H9 (cell line): Measurements from ENCODE around the gene CCR8. TPM values are rescaled to one million over a fixed set of nuclear protein-coding genes. Genes with fewer than 3 reads are reported as not detected.

Experiments used
- DNase-seq: peaks from one replicate; pipeline ENCODE4 v3.0.0-alpha.2; 2017
- H2AFZ ChIP-seq: one replicate; pipeline ENCODE4 v1.6.1; 2013; ENCODE audit warnings: mild to moderate bottlenecking, low read length, control low read depth, moderate library complexity
- H2AK5ac ChIP-seq: 2 replicates; pipeline ENCODE4 v1.6.1; 2013; ENCODE audit warnings: low read length, control low read depth, mixed read lengths; ENCODE audit not compliant: insufficient read length
- H2BK120ac ChIP-seq: one replicate; pipeline ENCODE4 v1.6.1; 2013; ENCODE audit warnings: low read depth, mild to moderate bottlenecking, low read length, control low read depth, inconsistent platforms; ENCODE audit not compliant: poor library complexity, severe bottlenecking
- H2BK12ac ChIP-seq: 2 replicates; pipeline ENCODE4 v1.6.1; 2013; ENCODE audit warnings: low read length, control low read depth, mixed read lengths, low read depth; ENCODE audit not compliant: insufficient read length
- H2BK15ac ChIP-seq: 2 replicates; pipeline ENCODE4 v1.6.1; 2013; ENCODE audit warnings: low read depth, low read length, control low read depth
- H2BK20ac ChIP-seq: one replicate; pipeline ENCODE4 v1.6.1; 2013; ENCODE audit warnings: low read depth, mild to moderate bottlenecking, low read length, control low read depth, inconsistent platforms; ENCODE audit not compliant: poor library complexity, severe bottlenecking
- H2BK5ac ChIP-seq: 2 replicates; pipeline ENCODE4 v1.6.1; 2013; ENCODE audit warnings: low read length, control low read depth, mixed read lengths; ENCODE audit not compliant: insufficient read length
- H3K14ac ChIP-seq: 2 replicates; pipeline ENCODE4 v1.6.1; 2013; ENCODE audit warnings: low read length, control low read depth; ENCODE audit not compliant: insufficient read depth
- H3K18ac ChIP-seq: 2 replicates; pipeline ENCODE4 v1.6.1; 2013; ENCODE audit warnings: low read depth, mild to moderate bottlenecking, mixed read lengths, low read length, control low read depth; ENCODE audit not compliant: insufficient read length
- H3K23ac ChIP-seq: 2 replicates; pipeline ENCODE4 v1.6.1; 2013; ENCODE audit warnings: low read length, control low read depth, mixed read lengths, low read depth; ENCODE audit not compliant: insufficient read length
- H3K23me2 ChIP-seq: 2 replicates; pipeline ENCODE4 v1.6.1; 2013; ENCODE audit warnings: low read depth, mild to moderate bottlenecking, mixed read lengths, low read length, control low read depth; ENCODE audit not compliant: insufficient read length, poor library complexity, severe bottlenecking
- H3K27ac ChIP-seq: 2 replicates; pipeline ENCODE4 v1.5.1; 2013; ENCODE audit warnings: low read length, control low read depth, mixed read lengths, low read depth; ENCODE audit not compliant: insufficient read length
- H3K27me3 ChIP-seq: 2 replicates; pipeline ENCODE4 v1.6.1; 2013; ENCODE audit warnings: low read length, control low read depth, inconsistent platforms; ENCODE audit not compliant: insufficient read depth
- H3K4ac ChIP-seq: 2 replicates; pipeline ENCODE4 v1.6.1; 2013; ENCODE audit warnings: low read depth, mild to moderate bottlenecking, control low read depth, inconsistent platforms, low read length, moderate library complexity
- H3K4me1 ChIP-seq: 2 replicates; pipeline ENCODE4 v1.6.1; 2013; ENCODE audit warnings: low read length, control low read depth, inconsistent platforms; ENCODE audit not compliant: insufficient read depth
- H3K4me2 ChIP-seq: 2 replicates; pipeline ENCODE4 v1.6.1; 2013; ENCODE audit warnings: low read length, control low read depth, mixed read lengths; ENCODE audit not compliant: insufficient read length, insufficient read depth
- H3K56ac ChIP-seq: 2 replicates; pipeline ENCODE4 v1.6.1; 2013; ENCODE audit warnings: low read depth, mild to moderate bottlenecking, mixed read lengths, low read length, control low read depth; ENCODE audit not compliant: insufficient read length
- H3K79me1 ChIP-seq: 2 replicates; pipeline ENCODE4 v1.6.1; 2013; ENCODE audit warnings: low read depth, mild to moderate bottlenecking, moderate library complexity, low read length, control low read depth, inconsistent platforms; ENCODE audit not compliant: insufficient read depth, poor library complexity, severe bottlenecking
- H3K79me2 ChIP-seq: 2 replicates; pipeline ENCODE4 v1.6.1; 2013; ENCODE audit warnings: low read length, control low read depth, inconsistent platforms; ENCODE audit not compliant: insufficient read depth
- H3K9ac ChIP-seq: 2 replicates; pipeline ENCODE4 v1.6.1; 2013; ENCODE audit warnings: low read length, control low read depth, mixed read lengths; ENCODE audit not compliant: insufficient read length; ENCODE audit errors: extremely low read depth
- H3K9me3 ChIP-seq: one replicate; pipeline ENCODE4 v1.6.1; 2013; ENCODE audit warnings: low read depth, low read length, inconsistent platforms; ENCODE audit not compliant: control insufficient read depth
- H3T11ph ChIP-seq: one replicate; pipeline ENCODE4 v1.6.1; 2013; ENCODE audit warnings: mild to moderate bottlenecking, low read length, control low read depth, inconsistent platforms
- H4K20me1 ChIP-seq: one replicate; pipeline ENCODE4 v1.6.1; 2013; ENCODE audit not compliant: control insufficient read depth, insufficient read length, insufficient read depth
- H4K5ac ChIP-seq: 2 replicates; pipeline ENCODE4 v1.6.1; 2013; ENCODE audit warnings: low read depth, mild to moderate bottlenecking, mixed read lengths, low read length, control low read depth; ENCODE audit not compliant: insufficient read length
- H4K8ac ChIP-seq: replicated peaks from 2 replicates; pipeline ENCODE4 v1.6.1; 2013; ENCODE audit warnings: low read length, control low read depth, mixed read lengths, low read depth; ENCODE audit not compliant: insufficient read length
- H4K91ac ChIP-seq: 2 replicates; pipeline ENCODE4 v1.6.1; 2013; ENCODE audit warnings: low read depth, mild to moderate bottlenecking, moderate library complexity, mixed read lengths, low read length, control low read depth; ENCODE audit not compliant: insufficient read length
- H3K27ac Mint-ChIP-seq, 3 experiments: 2 replicates in 2 of 3; 3 replicates in 1 of 3; pipeline ENCODE4 v1.8.0; 2020 to 2021; ENCODE audit warnings: mixed read lengths in 3 of 3, mild to moderate bottlenecking in 1 of 3, moderate library complexity in 1 of 3
- H3K27me3 Mint-ChIP-seq: 2 replicates; pipeline ENCODE4 v1.8.0; 2021; ENCODE audit warnings: low read depth, mild to moderate bottlenecking, moderate library complexity, mixed read lengths
- H3K36me3 Mint-ChIP-seq, 3 experiments: 2 replicates in 2 of 3; 3 replicates in 1 of 3; pipeline ENCODE4 v1.8.0; 2020 to 2021; ENCODE audit warnings: low read depth in 3 of 3, mixed read lengths in 3 of 3; ENCODE audit not compliant: insufficient read depth in 1 of 3
- H3K4me1 Mint-ChIP-seq, 2 experiments: 2 replicates each; pipeline ENCODE4 v1.8.0; 2020; ENCODE audit warnings: mixed read lengths in 2 of 2
- H3K4me3 Mint-ChIP-seq, 2 experiments: 2 replicates in 1 of 2; 3 replicates in 1 of 2; pipeline ENCODE4 v1.8.0; 2020 to 2021; ENCODE audit warnings: mild to moderate bottlenecking in 2 of 2, mixed read lengths in 2 of 2, moderate library complexity in 1 of 2
- H3K9me3 Mint-ChIP-seq, 2 experiments: 2 replicates in 1 of 2; 3 replicates in 1 of 2; pipeline ENCODE4 v1.8.0; 2020; ENCODE audit warnings: mild to moderate bottlenecking in 2 of 2, mixed read lengths in 2 of 2, moderate library complexity in 1 of 2
- CTCF ChIP-seq: fragments of 200-600 bp; sonication (generic); conservative IDR thresholded peaks from 3 replicates; pipeline ENCODE4 v1.8.0; 2021; ENCODE audit warnings: antibody characterized with exemption, mild to moderate bottlenecking
- WGBS: extraction: QIAGEN DNeasy Blood & Tissue Kit; methylation state at CpG from one replicate; pipeline ENCODE4 v1.1.7; 2013; ENCODE audit warnings: missing lambda C conversion rate, low lambda C conversion rate, mixed read lengths; ENCODE audit not compliant: insufficient read length; ENCODE audit errors: extremely low coverage; 5-methylcytosine and 5-hydroxymethylcytosine counted together
- total RNA-seq: library from RNA; stranded (reverse); gene quantifications from 2 replicates; pipeline ENCODE4 v1.2.1, GENCODE V29; 2021

Gene CCR8
- total RNA-seq, 1 experiment from 2014 or later = 0.31 TPM

GRCh38 chr3:39327746-39328349, 1.7 kb upstream of the CCR8 start:
- no peak overlapping the region for H4K5ac ChIP-seq
- no peaks in the 10 kb centered on the region for H3K79me2 ChIP-seq
- H3K4me1 Mint-ChIP-seq = peaks cover 24 to 26% of the 10 kb centered on the region in 2 experiments
- H2BK5ac ChIP-seq = no peak overlapping the region
- H3K9me3 ChIP-seq = no peaks in the 10 kb centered on the region
- no peak overlapping the region for H3K14ac ChIP-seq
- H2BK20ac ChIP-seq = no peak overlapping the region
- H2AK5ac ChIP-seq = no peak overlapping the region
- H3K9me3 Mint-ChIP-seq = peaks cover 3 to 4% of the 10 kb centered on the region in 2 experiments; a peak in 3 of 5 replicates
- H3K79me1 ChIP-seq = no peaks in the 10 kb centered on the region
- TF ChIP-seq CTCF = no peak
- no peak overlapping the region for H2AFZ ChIP-seq
- no peak overlapping the region for H4K91ac ChIP-seq
- no peak overlapping the region for H3K27ac Mint-ChIP-seq
- no peak overlapping the region for H3K4me3 Mint-ChIP-seq
- no peak overlapping the region for H2BK120ac ChIP-seq
- peaks cover 0 to 10% (median 0%) of the 10 kb centered on the region in 3 experiments; a peak in 2 of 7 replicates for H3K36me3 Mint-ChIP-seq
- no peaks in the 10 kb centered on the region; the same call in 1 of the 2 replicates for H3K4me1 ChIP-seq
- H3K27ac ChIP-seq = no peak overlapping the region
- no peak overlapping the region for H2BK12ac ChIP-seq
- no peak overlapping the region for H2BK15ac ChIP-seq
- no peak overlapping the region for H3K56ac ChIP-seq
- H3K23ac ChIP-seq = no peak overlapping the region
- H3T11ph ChIP-seq = no peak overlapping the region
- no peaks in the 10 kb centered on the region for H3K23me2 ChIP-seq
- peaks cover 2% of the 10 kb centered on the region for H3K27me3 Mint-ChIP-seq
- H3K4me2 ChIP-seq = no peak overlapping the region
- H4K8ac ChIP-seq = no peak overlapping the region
- no peaks in the 10 kb centered on the region for H3K27me3 ChIP-seq
- H4K20me1 ChIP-seq = no peaks in the 10 kb centered on the region
- no peak for DNase-seq
- H3K18ac ChIP-seq = no peak overlapping the region
- no peak overlapping the region for H3K4ac ChIP-seq
- no CpG with 5 or more reads among the region's 4 CpGs for WGBS
- H3K9ac ChIP-seq = no peak overlapping the region
